GM10266 (cell line): ENCODE results near the gene CDK14.

Experiments used
- DNase-seq: peaks from one replicate; pipeline ENCODE4 v3.0.0; 2012; ENCODE audit errors: extremely low spot score
- CTCF ChIP-seq: IDR thresholded peaks from 2 replicates; pipeline ENCODE4 v1.5.1; 2012; ENCODE audit warnings: mild to moderate bottlenecking, low read depth; ENCODE audit not compliant: control insufficient read depth, insufficient read depth; ENCODE audit errors: missing control alignments

Gene CDK14

GRCh38 chr7:91194841-91195240, 598.7 kb downstream of the CDK14 start:
- no peak for TF ChIP-seq CTCF
- DNase-seq = no peak

- no peak for TF ChIP-seq CTCF
- no peak for DNase-seq
Measured at GRCh38 chr7:91196058-91196457, 599.9 kb downstream of the CDK14 start.

GRCh38 chr7:91198371-91198770, 602.2 kb downstream of the CDK14 start:
- no peak for TF ChIP-seq CTCF
- DNase-seq = no peak

GRCh38 chr7:91199601-91200000, 603.5 kb downstream of the CDK14 start:
- no peak for TF ChIP-seq CTCF
- no peak for DNase-seq

GRCh38 chr7:91201442-91202113, 605.5 kb downstream of the CDK14 start:
- no peak for TF ChIP-seq CTCF
- no peak for DNase-seq

GRCh38 chr7:91206361-91206960, 610.3 kb downstream of the CDK14 start:
- no peak for TF ChIP-seq CTCF
- no peak for DNase-seq

GRCh38 chr7:91212582-91212981, 616.5 kb downstream of the CDK14 start:
- no peak for DNase-seq
- TF ChIP-seq CTCF = no peak
